Stomach (tissue), 4 donors: ENCODE results near the gene ZFAND4.

ENCODE experiments used
- CTCF ChIP-seq, 7 experiments: fragments of 450-650 bp in 4 of 7; fragments of 200-600 bp in 3 of 7; sonication (generic) in 3 of 7; IDR thresholded peaks; one replicate each; pipeline ENCODE4 v1.5.1; 2016 to 2019; ENCODE audit warnings: antibody characterized with exemption in 7 of 7, control low read depth in 2 of 7, mild to moderate bottlenecking in 1 of 7
- POLR2A ChIP-seq, 4 donors: fragments of 450-650 bp; IDR thresholded peaks; one replicate each; pipeline ENCODE4 v1.6.1; 2016; ENCODE audit warnings: antibody characterized with exemption in 4 of 4, control low read depth in 2 of 4, mild to moderate bottlenecking in 1 of 4, moderate library complexity in 1 of 4
- POLR2AphosphoS5 ChIP-seq, 3 donors: sonication (generic); formaldehyde crosslinking; IDR thresholded peaks; one replicate each; pipeline ENCODE4 v1.6.1; 2016; ENCODE audit warnings: antibody characterized with exemption in 3 of 3

GRCh38 chr10:45624724-45625123, 47.8 kb downstream of the ZFAND4 start:
- no peak for TF ChIP-seq CTCF (IDR thresholded peaks at IDR 0.05)
- no peak for TF ChIP-seq POLR2AphosphoS5 (IDR thresholded peaks at IDR 0.05)
- TF ChIP-seq POLR2A (IDR thresholded peaks at IDR 0.05): no peak
